ENCODE measurements around the gene FAM163A.
"Not testable (repeated sequence)": the region's sequence is repeated elsewhere in the genome, so short reads cannot be mapped to it uniquely, and the experiment has no call there.

The FAM163A gene

GRCh38 chr1:179815641-179816040 lies 72.5 kb downstream of the FAM163A start:
- DNase-seq (ENCODE audit: low read depth in 2 of 2), result no peak

DNA sequence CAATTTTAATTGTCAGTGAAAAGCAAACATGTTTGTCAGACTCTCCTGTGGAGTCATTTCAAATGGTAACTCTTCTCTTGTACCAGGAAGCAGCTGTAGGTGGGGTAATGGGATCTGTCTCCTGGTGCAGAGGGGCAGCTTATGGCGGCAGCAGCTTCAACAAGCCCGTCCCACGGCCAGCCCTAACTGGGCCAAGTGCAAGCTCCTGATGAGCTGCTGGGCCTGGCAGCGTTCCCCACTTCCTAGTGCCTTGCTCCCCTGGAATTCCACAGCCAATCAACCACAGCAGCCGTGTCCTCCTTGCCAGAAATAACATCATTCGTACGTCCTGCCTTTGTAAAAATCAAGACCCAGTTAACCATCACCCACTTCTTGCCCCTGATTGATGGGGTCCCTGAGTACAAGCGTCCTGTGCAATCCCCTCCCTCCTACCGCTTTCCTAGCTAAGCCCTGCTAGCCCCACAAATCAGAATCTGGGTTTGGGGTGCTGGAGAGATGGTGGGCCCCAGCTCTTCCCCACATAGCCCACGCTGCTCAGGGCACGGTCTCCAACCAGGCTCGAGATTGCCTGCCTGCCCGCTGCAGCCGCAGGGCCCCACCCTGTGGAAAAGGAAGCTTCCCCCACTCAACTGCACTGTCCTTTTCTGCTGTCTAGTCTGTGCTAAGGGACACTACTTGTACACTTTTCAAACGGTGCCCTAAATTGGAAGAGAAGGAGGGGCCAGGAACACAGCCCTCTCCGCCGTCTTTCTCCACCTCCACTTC lies 73.3 kb downstream of the FAM163A start:
- no peak for DNase-seq (ENCODE audit: low read depth in 2 of 2)

DNA sequence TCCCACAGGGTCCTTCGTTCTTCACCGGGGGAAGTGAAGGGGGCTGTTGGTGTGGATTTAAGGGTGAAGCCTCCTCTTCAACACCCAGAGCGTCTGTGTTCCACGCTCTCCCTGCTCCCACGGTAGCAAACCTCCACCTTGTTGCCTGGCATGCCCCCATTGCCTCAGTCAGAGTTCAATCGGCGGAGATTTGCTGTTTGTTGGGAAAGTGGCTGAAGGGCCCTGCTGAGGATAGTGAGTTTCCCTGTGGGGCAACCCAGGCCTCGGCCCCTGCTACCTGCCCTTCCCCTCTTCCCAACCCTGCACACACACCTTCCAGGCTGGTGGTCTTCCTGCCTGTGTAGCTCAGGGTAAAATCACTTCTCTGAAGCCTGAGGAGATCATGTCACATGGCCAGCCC lies 74.0 kb downstream of the FAM163A start:
- no peak for DNase-seq (ENCODE audit: low read depth in 2 of 2)

GRCh38 chr1:179817789-179818188 lies 74.7 kb downstream of the FAM163A start:
- DNase-seq (ENCODE audit: low read depth in 2 of 2), result no peak

- no peak for DNase-seq (ENCODE audit: low read depth in 2 of 2)
Observed at GRCh38 chr1:179818260-179818659, 75.2 kb downstream of the FAM163A start.

DNA sequence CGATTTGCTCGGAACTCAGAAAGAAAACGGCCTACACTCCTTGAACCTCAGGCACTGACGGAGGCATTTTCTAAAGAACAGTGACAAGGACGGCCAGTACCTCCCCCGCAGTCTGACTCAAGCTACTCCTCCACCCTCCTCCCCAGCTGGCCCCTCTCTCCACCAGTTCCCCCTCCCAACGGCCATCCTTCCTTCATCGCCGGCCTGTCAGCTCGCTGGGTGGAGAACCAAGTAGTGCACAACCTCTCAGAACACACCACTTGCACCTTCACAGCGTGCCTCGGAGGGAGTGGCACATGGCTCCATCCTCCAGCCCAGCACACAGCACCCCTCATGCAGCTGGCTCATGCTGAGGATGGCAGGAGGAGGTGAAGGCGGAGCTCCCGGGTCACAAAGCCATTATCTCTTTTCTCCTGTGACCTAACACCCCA lies 75.7 kb downstream of the FAM163A start:
- no peak for DNase-seq (ENCODE audit: low read depth in 2 of 2)

DNA sequence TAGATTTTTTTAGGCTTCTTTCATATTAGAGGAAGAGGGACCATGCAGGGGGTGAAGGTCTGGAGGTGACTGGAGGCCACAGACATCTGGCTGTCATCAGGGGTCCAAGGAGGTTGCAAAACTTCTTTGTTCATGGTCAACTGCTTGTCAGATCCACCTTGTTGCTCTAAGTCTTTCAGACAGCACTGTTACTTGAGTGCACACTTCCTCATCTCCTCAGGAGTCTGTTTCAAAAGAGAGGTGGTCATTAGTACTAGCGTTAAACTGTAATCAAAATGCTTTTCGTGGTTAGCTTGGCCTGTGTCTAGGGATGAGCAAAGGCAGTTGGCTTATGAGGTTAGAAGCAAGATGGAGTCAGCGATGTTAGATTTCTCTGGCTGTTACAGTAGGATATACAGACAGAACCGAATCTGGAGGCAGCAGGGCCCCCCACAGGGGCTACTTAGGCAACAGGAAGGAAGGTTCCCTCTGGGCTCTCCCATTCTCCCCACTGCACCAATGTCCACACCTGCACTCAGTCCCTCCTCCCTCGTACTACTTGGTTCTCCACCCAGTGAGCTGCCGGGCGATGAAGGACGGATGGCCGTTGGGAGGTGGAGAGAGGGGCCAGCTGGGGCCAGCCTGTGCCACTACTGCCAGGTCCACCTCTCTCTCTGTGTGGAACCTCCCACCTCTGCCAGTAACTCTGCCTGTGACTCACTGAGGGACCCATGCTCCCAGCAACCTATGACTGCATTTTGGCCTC lies 77.3 kb downstream of the FAM163A start:
- DNase-seq (ENCODE audit: low read depth in 2 of 2), result no peak

DNA sequence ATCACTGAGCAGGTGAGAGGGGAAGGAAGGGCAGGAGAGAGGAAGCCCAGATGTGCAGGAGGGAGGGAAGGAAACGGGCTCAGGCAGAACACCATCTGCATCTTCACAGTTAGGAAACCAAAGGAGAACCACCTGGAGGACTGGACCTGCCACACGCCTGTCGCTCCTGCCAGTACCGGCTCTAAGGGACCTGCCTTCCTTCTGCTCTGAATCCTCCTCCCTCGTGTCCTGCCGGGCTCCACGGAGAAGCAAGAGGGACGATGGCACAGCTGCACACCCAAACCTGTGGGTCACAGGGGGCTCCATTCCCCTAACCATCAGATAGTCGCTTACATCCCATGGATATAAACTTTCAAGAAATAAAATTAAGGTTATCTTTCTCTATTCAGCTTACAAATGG lies 78.4 kb downstream of the FAM163A start:
- no peak for DNase-seq (ENCODE audit: low read depth in 2 of 2)

GRCh38 chr1:179822065-179822464 lies 79.0 kb downstream of the FAM163A start:
- DNase-seq (ENCODE audit: low read depth in 2 of 2), result no peak

DNA sequence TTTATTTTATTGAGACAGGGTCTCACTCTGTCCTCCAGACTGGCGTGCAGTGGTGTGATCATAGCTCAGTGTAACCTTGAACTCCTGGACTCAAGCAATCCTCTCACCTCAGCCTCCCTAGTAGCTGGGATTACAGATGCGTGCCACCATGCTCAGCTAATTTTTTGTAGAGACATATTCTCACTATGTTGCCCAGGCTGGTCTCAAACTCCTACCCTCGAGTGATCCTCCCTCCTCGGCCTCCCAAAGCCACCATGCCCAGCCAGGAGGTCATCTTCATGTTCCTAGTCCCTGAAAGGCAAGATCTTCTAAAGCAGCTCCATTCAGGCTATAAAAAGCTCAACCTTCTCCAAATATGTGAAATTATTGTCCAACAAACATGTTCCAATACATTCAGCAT lies 80.6 kb downstream of the FAM163A start:
- DNase-seq (ENCODE audit: low read depth in 2 of 2), result no peak

DNA sequence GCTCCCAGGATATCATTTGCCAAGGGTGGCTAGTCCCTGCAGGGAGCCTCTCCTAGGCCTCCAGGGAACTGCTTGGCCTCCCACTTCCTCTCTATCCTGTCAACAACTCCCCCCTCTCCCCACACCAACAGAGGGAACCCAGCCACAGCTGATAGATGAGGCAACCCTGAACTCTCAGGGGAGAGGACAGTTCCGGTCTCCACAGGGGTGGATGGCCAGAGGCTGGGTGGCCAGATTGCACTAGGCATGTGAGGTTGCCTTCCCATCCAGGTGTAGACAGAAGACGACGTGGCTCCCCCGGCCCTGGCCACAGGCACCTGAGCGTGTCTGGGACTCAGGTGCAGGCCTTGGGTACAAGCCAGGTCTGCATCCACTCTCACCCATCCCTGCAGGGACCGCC lies 81.2 kb downstream of the FAM163A start:
- DNase-seq (ENCODE audit: low read depth in 2 of 2), result no peak

GRCh38 chr1:179825206-179825605 lies 82.1 kb downstream of the FAM163A start:
- DNase-seq (ENCODE audit: low read depth in 2 of 2), result no peak

- DNase-seq (ENCODE audit: low read depth in 2 of 2), result no peak
Observed at GRCh38 chr1:179825798-179826460, 82.8 kb downstream of the FAM163A start.

GRCh38 chr1:179826626-179827280 lies 83.7 kb downstream of the FAM163A start:
- no peak for DNase-seq (ENCODE audit: low read depth in 2 of 2)

GRCh38 chr1:179828554-179829110 lies 85.5 kb downstream of the FAM163A start:
- DNase-seq (ENCODE audit: low read depth in 2 of 2), result no peak

GRCh38 chr1:179831225-179831624 lies 88.1 kb downstream of the FAM163A start:
- DNase-seq (ENCODE audit: low read depth in 2 of 2), result no peak

DNA sequence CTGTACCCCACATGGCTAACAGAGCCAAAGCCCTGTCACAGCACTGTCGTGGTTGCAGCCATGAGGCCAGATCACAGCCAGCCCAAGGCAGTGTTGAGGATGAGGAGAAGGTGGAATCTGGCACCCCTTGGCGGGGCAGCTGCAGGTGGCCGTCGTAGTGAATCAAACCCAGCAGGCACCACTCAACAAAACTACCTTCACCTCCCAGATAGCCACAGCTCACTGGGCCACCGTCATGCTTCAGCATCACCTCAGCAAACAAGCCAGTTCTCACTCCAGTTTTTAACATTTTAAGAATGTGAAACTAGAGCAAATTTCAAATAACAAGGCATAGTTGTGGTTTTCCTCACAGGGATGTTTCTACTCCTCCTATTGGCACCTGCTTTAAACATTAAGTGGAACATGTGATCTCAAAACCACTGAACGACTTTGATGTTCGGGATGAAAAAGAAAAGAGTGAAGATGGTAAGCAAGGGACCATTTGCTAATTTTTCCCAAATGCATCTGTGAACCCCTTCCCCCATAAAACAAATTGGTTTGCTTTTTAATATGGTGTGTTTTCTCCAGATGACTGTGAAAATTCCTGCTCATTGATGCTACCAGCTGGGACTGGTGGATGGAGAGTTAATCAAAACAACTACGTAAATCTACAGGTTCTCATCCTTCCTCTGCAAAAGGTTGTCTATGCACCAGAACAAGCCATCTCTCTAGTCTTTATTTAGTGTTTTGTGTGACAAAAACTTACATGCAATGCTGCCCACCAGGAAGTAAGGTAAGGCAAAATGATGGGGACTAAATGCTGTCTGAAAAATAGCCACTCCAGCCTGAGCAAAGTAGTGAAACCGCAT lies 89.0 kb downstream of the FAM163A start:
- DNase-seq (ENCODE audit: low read depth in 2 of 2), result no peak

GRCh38 chr1:179836686-179837445 lies 93.8 kb downstream of the FAM163A start:
- not testable (repeated sequence) for DNase-seq (ENCODE audit: low read depth in 2 of 2)

GRCh38 chr1:179840107-179840506 lies 97.0 kb downstream of the FAM163A start:
- DNase-seq (ENCODE audit: low read depth in 2 of 2), result no peak

DNA sequence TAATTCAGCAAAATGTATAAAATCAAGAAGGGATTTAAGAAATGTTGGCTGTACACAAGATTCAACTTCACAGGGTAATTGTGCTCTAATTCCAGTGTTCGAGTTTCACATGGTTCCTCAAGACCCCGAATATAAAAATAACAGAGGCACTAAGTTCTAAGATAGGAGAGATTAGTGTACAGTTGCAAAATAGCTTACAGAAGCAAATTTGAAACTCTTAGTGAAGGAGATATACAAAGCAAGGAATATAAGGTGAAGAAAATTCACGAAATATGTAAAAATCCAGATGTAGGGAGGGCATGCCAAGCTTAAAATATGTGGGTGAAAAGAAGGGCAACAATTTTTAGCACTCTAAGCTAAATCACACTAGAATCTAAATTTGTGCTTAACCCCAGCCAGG lies 105.1 kb downstream of the FAM163A start:
- DNase-seq (ENCODE audit: low read depth in 2 of 2), result no peak
